ENCODE measurements around the gene ASS1. TPM values are rescaled to one million over a fixed set of nuclear protein-coding genes. Genes with fewer than 3 reads are reported as not detected.

Gene ASS1
- total RNA-seq, 1 experiment from 2014 or later = 26.2 TPM

- H3K4me1 ChIP-seq (ENCODE audit: control insufficient read depth, insufficient read depth, low read length) = no peaks in the 10 kb centered on the region
- ATAC-seq (no peak), DNase-seq (ENCODE audit: low read depth, low spot score) (no peak)
- ChIA-PET CTCF (no interaction called here), POLR2A (no interaction called here)
- intact Hi-C loops (cut with micrococcal nuclease; ENCODE audit: unreplicated experiment) = no loop called here
- H3K36me3 ChIP-seq (ENCODE audit: control insufficient read depth, insufficient read depth, low read length) = no peaks in the 10 kb centered on the region
- no peaks in the 10 kb centered on the region for H3K9me3 ChIP-seq (ENCODE audit: control insufficient read depth, insufficient read depth, low read depth, low read length)
- in situ Hi-C loops (cut with HindIII; ENCODE audit: low pct_unique_long_range_greater_than_20kb, low sequenced_read_pairs) = no loop called here
- no peak for TF ChIP-seq REST (IDR thresholded peaks at IDR 0.05; ENCODE audit: insufficient read depth in 1 of 2, low read depth in 2 of 2, low read length in 1 of 2)
- TF ChIP-seq POLR2AphosphoS5 (IDR thresholded peaks at IDR 0.05; ENCODE audit: low read depth, low read length) = no peak
- no peak for TF ChIP-seq TCF7L2 (IDR thresholded peaks at IDR 0.05; ENCODE audit: low read depth, low read length)
- TF ChIP-seq SIN3A (IDR thresholded peaks at IDR 0.05; ENCODE audit: borderline replicate concordance, insufficient read depth, low read depth, low read length) = no peak
- no peak for TF ChIP-seq CTCF (IDR thresholded peaks at IDR 0.05)
- no peaks in the 10 kb centered on the region for H3K27me3 ChIP-seq (ENCODE audit: control insufficient read depth, insufficient read depth, low read length)
- BruUV-seq (replicated peaks) = no TSS peak
- H3K27ac ChIP-seq (ENCODE audit: low read length) = no peak overlapping the region
- no peak overlapping the region for H3K4me3 ChIP-seq (ENCODE audit: low read depth in 2 of 2, low read length in 2 of 2)
Measured at GRCh38 chr9:130406278-130406895, 38.4 kb upstream of the ASS1 start.

DNA sequence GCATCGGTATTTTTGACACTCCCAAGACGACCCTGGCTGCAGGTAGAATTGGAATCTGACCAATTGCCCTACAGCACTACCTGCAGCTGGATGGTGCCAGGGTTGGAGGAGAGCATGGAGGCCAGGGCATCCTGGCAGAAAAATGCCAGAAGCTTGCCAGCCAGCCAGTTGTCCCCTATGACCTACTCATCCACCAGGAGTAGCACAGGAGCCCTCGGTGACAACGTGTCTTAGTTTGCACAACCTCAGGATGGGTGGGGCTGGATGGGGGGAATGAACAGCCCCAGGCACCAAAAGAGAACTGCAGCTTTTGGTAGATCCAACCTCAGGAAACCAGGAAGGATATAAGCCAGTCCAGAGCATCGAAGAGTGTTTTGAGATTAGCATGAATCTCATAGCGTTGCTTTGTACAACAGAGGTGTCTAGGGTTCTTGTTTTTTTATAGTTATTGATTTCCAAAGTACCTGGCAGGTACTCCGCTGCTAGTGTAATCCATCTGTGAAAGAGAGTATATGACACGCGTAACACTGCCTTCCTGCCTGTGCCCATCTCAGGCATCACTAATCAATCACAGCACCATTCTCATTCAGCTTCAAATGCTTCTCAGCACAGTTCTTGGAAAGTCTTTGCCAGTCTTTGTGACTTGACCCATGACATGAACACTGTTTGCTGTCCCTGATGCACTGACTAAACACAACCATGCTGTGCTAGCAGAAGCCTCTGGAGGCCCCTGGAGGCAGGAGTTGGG lies 36.7 kb upstream of the ASS1 start:
- Histone ChIP-seq H3K36me3 (ENCODE audit: control insufficient read depth, insufficient read depth, low read length) (no peaks in the 10 kb centered on the region), H3K27me3 (ENCODE audit: control insufficient read depth, insufficient read depth, low read length) (no peaks in the 10 kb centered on the region), H3K4me3 (ENCODE audit: low read depth in 2 of 2, low read length in 2 of 2) (no peak overlapping the region), H3K9me3 (ENCODE audit: control insufficient read depth, insufficient read depth, low read depth, low read length) (no peaks in the 10 kb centered on the region), H3K4me1 (ENCODE audit: control insufficient read depth, insufficient read depth, low read length) (no peaks in the 10 kb centered on the region), H3K27ac (ENCODE audit: low read length) (no peak overlapping the region)
- DNase-seq (ENCODE audit: low read depth, low spot score) (no peak), ATAC-seq (no peak)
- intact Hi-C loops (cut with micrococcal nuclease; ENCODE audit: unreplicated experiment) = no loop called here
- TF ChIP-seq TCF7L2 (IDR thresholded peaks at IDR 0.05; ENCODE audit: low read depth, low read length) (no peak), POLR2AphosphoS5 (IDR thresholded peaks at IDR 0.05; ENCODE audit: low read depth, low read length) (no peak), SIN3A (IDR thresholded peaks at IDR 0.05; ENCODE audit: borderline replicate concordance, insufficient read depth, low read depth, low read length) (no peak)
- in situ Hi-C loops (cut with HindIII; ENCODE audit: low pct_unique_long_range_greater_than_20kb, low sequenced_read_pairs) = no loop called here
- ChIA-PET CTCF (no interaction called here), POLR2A (no interaction called here)
- BruUV-seq (replicated peaks) = no TSS peak

DNA sequence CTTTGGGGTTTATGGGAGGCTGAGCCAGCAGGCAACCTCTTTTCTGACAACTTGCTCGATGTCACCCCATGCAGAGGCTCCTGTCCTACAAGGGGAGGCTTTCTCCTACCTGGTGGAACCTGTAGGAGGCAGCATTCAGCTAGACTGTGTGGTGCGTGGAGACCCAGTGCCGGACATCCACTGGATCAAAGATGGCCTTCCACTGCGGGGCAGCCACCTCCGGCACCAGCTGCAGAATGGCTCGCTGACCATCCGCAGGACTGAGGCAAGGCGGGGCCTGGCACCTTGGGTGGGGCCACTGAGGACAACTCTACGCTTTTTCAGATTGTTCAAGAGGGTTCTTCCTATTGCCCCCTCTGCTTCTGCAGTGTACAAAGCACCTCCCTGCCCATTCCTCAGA lies 36.1 kb upstream of the ASS1 start:
- ChIA-PET CTCF (no interaction called here), POLR2A (no interaction called here)
- Histone ChIP-seq H3K27me3 (ENCODE audit: control insufficient read depth, insufficient read depth, low read length) (no peaks in the 10 kb centered on the region), H3K36me3 (ENCODE audit: control insufficient read depth, insufficient read depth, low read length) (no peaks in the 10 kb centered on the region), H3K4me1 (ENCODE audit: control insufficient read depth, insufficient read depth, low read length) (no peaks in the 10 kb centered on the region), H3K4me3 (ENCODE audit: low read depth in 2 of 2, low read length in 2 of 2) (no peak overlapping the region), H3K27ac (ENCODE audit: low read length) (no peak overlapping the region), H3K9me3 (ENCODE audit: control insufficient read depth, insufficient read depth, low read depth, low read length) (no peaks in the 10 kb centered on the region)
- no peak for ATAC-seq
- no TSS peak for BruUV-seq (replicated peaks)
- TF ChIP-seq REST (IDR thresholded peaks at IDR 0.05; ENCODE audit: insufficient read depth in 1 of 2, low read depth in 2 of 2, low read length in 1 of 2) (no peak), POLR2AphosphoS5 (IDR thresholded peaks at IDR 0.05; ENCODE audit: low read depth, low read length) (no peak), CTCF (IDR thresholded peaks at IDR 0.05) (no peak), TCF7L2 (IDR thresholded peaks at IDR 0.05; ENCODE audit: low read depth, low read length) (no peak), SIN3A (IDR thresholded peaks at IDR 0.05; ENCODE audit: borderline replicate concordance, insufficient read depth, low read depth, low read length) (no peak)
- intact Hi-C loops (cut with micrococcal nuclease; ENCODE audit: unreplicated experiment) = no loop called here
- no peak for DNase-seq (ENCODE audit: low read depth, low spot score)
- in situ Hi-C loops (cut with HindIII; ENCODE audit: low pct_unique_long_range_greater_than_20kb, low sequenced_read_pairs) = no loop called here
